CD14-positive monocyte (primary cell): ENCODE data around the gene SCRN1. TPM values are rescaled to one million over a fixed set of nuclear protein-coding genes. Genes with fewer than 3 reads are reported as not detected.

Experiments
- DNase-seq, 3 donors: peaks; one replicate each; pipeline ENCODE4 v3.0.0-alpha.2; 2011 to 2022
- H2AFZ ChIP-seq: 2 replicates; pipeline ENCODE4 v1.6.0; 2012; ENCODE audit warnings: mild to moderate bottlenecking, low read depth, low read length, inconsistent platforms; ENCODE audit not compliant: insufficient read depth, poor library complexity, severe bottlenecking
- H3K27ac ChIP-seq, 2 donors: 1 replicate in 1 of 2; 2 replicates in 1 of 2; pipeline ENCODE4 v1.5.1; 2012 to 2013; ENCODE audit warnings: low read length in 2 of 2, control low read depth in 1 of 2, inconsistent platforms in 1 of 2, low read depth in 1 of 2, mild to moderate bottlenecking in 1 of 2
- H3K27me3 ChIP-seq, 2 donors: one replicate each; pipeline versions ENCODE4 v1.6.0 to v1.6.1; 2011 to 2013; ENCODE audit warnings: low read length in 2 of 2; ENCODE audit not compliant: control insufficient read depth in 2 of 2, insufficient read depth in 2 of 2
- H3K36me3 ChIP-seq, 2 donors: replicated peaks in 1 of 2; 1 replicate in 1 of 2; 2 replicates in 1 of 2; pipeline versions ENCODE4 v1.5.1 to v1.6.1; 2012 to 2013; ENCODE audit warnings: low read length in 2 of 2, control low read depth in 1 of 2, inconsistent platforms in 1 of 2, mild to moderate bottlenecking in 1 of 2; ENCODE audit not compliant: insufficient read depth in 2 of 2, control insufficient read depth in 1 of 2
- H3K4me1 ChIP-seq, 2 donors: 1 replicate in 1 of 2; 2 replicates in 1 of 2; pipeline versions ENCODE4 v1.5.1 to v1.6.1; 2012 to 2013; ENCODE audit warnings: low read length in 2 of 2, control low read depth in 1 of 2, inconsistent platforms in 1 of 2, mild to moderate bottlenecking in 1 of 2, moderate library complexity in 1 of 2; ENCODE audit not compliant: insufficient read depth in 2 of 2, control insufficient read depth in 1 of 2
- H3K4me2 ChIP-seq: replicated peaks from 2 replicates; pipeline ENCODE3; 2012; ENCODE audit warnings: low read length, moderate library complexity, mild to moderate bottlenecking; ENCODE audit not compliant: poor library complexity, severe bottlenecking; ENCODE audit errors: extremely low read depth
- H3K4me3 ChIP-seq, 3 experiments: fragments of 200-600 bp in 1 of 3; sonication (generic) in 1 of 3; replicated peaks in 1 of 3; 1 replicate in 2 of 3; 2 replicates in 1 of 3; pipeline ENCODE4 v1.5.1; 2011 to 2013; ENCODE audit warnings: low read length in 3 of 3, mild to moderate bottlenecking in 3 of 3, control low read depth in 2 of 3, low read depth in 2 of 3, inconsistent platforms in 1 of 3, moderate library complexity in 1 of 3
- H3K79me2 ChIP-seq: 2 replicates; pipeline ENCODE4 v1.6.0; 2012; ENCODE audit warnings: mild to moderate bottlenecking, control low read depth, inconsistent platforms, low read length, moderate library complexity; ENCODE audit not compliant: insufficient read depth
- H3K9ac ChIP-seq: 2 replicates; pipeline ENCODE4 v1.6.0; 2017; ENCODE audit warnings: low read length, mild to moderate bottlenecking; ENCODE audit not compliant: insufficient read depth, poor library complexity, severe bottlenecking
- H3K9me3 ChIP-seq, 2 donors: replicated peaks in 1 of 2; 1 replicate in 1 of 2; 2 replicates in 1 of 2; pipeline versions ENCODE4 v1.5.1 to v1.6.1; 2012 to 2013; ENCODE audit warnings: low read length in 2 of 2, control low read depth in 1 of 2; ENCODE audit not compliant: control insufficient read depth in 1 of 2, insufficient read depth in 1 of 2
- H4K20me1 ChIP-seq: 2 replicates; pipeline ENCODE4 v1.6.0; 2012; ENCODE audit warnings: mild to moderate bottlenecking, low read length, control low read depth, moderate library complexity; ENCODE audit not compliant: insufficient read depth
- H3K27ac Mint-ChIP-seq, 7 donors: one replicate each; pipeline ENCODE4 v1.8.0; 2020; ENCODE audit warnings: mild to moderate bottlenecking in 7 of 7, mixed read lengths in 7 of 7, moderate library complexity in 6 of 7, inconsistent platforms in 2 of 7
- H3K27me3 Mint-ChIP-seq, 3 donors: one replicate each; pipeline ENCODE4 v1.8.0; 2021 to 2022; ENCODE audit warnings: low read depth in 3 of 3, mild to moderate bottlenecking in 3 of 3, mixed read lengths in 3 of 3, moderate library complexity in 3 of 3, inconsistent platforms in 1 of 3
- H3K36me3 Mint-ChIP-seq, 2 donors: one replicate each; pipeline ENCODE4 v1.8.0; 2020; ENCODE audit warnings: mixed read lengths in 2 of 2, inconsistent platforms in 1 of 2, mild to moderate bottlenecking in 1 of 2
- H3K4me1 Mint-ChIP-seq: one replicate; pipeline ENCODE4 v1.8.0; 2020; ENCODE audit warnings: mild to moderate bottlenecking, mixed read lengths
- H3K4me3 Mint-ChIP-seq, 2 donors: one replicate each; pipeline ENCODE4 v1.8.0; 2020; ENCODE audit warnings: mild to moderate bottlenecking in 2 of 2, mixed read lengths in 2 of 2, moderate library complexity in 1 of 2
- H3K9me3 Mint-ChIP-seq, 7 donors: one replicate each; pipeline ENCODE4 v1.8.0; 2020 to 2022; ENCODE audit warnings: mixed read lengths in 7 of 7, mild to moderate bottlenecking in 6 of 7, moderate library complexity in 6 of 7, inconsistent platforms in 2 of 7
- intact Hi-C, 2 donors: fragments of 100-400 bp; cut with micrococcal nuclease; formaldehyde crosslinking; loops; one replicate each; pipeline versions ENCODE4 v1.15.0 to v1.15.1; 2023
- polyA plus RNA-seq, 3 donors: library from polyadenylated mRNA; depleted of rRNA in 1 of 3; unstranded in 2 of 3; stranded (reverse) in 1 of 3; fragments of 300-500 nt in 2 of 3; fragments of >200 nt in 1 of 3; fragmentation: Illumina TruSeq in 2 of 3; gene quantifications; 1 replicate in 2 of 3; 2 replicates in 1 of 3; pipeline ENCODE4 v1.2.3, GENCODE V29; 2012 to 2021
- TF ChIP-seq, protein P1 (sequence below): fragments of 200-600 bp; IDR thresholded peaks from one replicate; pipeline ENCODE4 v1.8.0; 2022; ENCODE audit warnings: antibody characterized with exemption, mild to moderate bottlenecking

SCRN1 gene
- polyA plus RNA-seq, 3 donors, result 8.4 to 12.1 (median 8.6) TPM

DNA sequence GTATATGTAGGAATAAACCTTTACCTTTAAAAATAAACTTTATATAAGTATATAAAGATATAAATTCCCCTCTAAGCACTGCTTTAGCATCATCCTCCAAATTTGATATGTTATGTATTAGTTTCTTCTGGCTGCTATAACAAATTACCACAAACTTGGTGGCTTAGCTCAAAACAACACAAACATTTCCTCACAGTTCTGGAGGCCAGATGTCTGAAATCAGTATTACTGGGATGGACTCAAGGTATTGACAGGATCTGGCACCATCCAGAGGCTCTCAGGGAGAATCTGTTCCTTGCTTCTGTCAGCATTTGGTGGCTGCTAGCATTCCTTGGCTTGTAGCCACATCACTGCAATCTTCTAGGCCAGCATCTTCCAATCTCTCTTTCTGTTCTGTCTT, 6.7 kb upstream of the SCRN1 start:
- no peaks in the 10 kb centered on the region for H3K79me2 ChIP-seq
- no peaks in the 10 kb centered on the region for H3K27me3 ChIP-seq
- H3K27ac ChIP-seq, result no peak overlapping the region
- peaks cover 16% of the 10 kb centered on the region in 2 donors for H3K9me3 ChIP-seq
- no peak overlapping the region for H3K9ac ChIP-seq
- H3K4me1 Mint-ChIP-seq, result peaks cover 5% of the 10 kb centered on the region
- TF ChIP-seq, protein P1, sequence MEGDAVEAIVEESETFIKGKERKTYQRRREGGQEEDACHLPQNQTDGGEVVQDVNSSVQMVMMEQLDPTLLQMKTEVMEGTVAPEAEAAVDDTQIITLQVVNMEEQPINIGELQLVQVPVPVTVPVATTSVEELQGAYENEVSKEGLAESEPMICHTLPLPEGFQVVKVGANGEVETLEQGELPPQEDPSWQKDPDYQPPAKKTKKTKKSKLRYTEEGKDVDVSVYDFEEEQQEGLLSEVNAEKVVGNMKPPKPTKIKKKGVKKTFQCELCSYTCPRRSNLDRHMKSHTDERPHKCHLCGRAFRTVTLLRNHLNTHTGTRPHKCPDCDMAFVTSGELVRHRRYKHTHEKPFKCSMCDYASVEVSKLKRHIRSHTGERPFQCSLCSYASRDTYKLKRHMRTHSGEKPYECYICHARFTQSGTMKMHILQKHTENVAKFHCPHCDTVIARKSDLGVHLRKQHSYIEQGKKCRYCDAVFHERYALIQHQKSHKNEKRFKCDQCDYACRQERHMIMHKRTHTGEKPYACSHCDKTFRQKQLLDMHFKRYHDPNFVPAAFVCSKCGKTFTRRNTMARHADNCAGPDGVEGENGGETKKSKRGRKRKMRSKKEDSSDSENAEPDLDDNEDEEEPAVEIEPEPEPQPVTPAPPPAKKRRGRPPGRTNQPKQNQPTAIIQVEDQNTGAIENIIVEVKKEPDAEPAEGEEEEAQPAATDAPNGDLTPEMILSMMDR, result no peak
- H3K4me3 ChIP-seq, result no peak overlapping the region
- no peak for DNase-seq
- H3K36me3 Mint-ChIP-seq, result peaks cover 0 to 8% of the 10 kb centered on the region in 2 donors
- no peaks in the 10 kb centered on the region for H3K36me3 ChIP-seq
- no peaks in the 10 kb centered on the region for H4K20me1 ChIP-seq
- no peaks in the 10 kb centered on the region for H3K27me3 Mint-ChIP-seq
- no peaks in the 10 kb centered on the region for H3K4me1 ChIP-seq
- H3K9me3 Mint-ChIP-seq, result peaks cover 14 to 32% (median 26%) of the 10 kb centered on the region in 7 donors
- H3K4me3 Mint-ChIP-seq, result no peak overlapping the region
- no peak overlapping the region for H2AFZ ChIP-seq
- intact Hi-C loops, result no loop called here
- H3K4me2 ChIP-seq, result no peak overlapping the region
- H3K27ac Mint-ChIP-seq, result no peak overlapping the region

DNA sequence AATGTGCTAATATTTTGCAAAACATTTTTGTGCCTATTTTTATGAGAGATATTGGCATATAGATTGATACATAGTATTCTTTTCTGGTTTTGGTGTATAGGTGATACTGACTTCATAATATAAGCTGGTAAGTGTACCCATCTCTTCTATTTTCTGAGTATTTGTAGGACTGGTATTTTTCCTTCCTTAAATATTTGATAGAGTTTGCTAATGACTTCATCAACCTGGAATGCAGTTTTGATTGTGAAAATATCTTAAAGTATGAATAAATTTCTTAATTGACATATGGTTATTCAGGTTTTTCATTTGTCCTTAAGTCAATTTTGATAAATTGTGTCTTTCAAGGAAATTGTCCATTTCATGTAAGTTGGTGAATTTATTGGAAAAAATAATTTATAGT, 6.1 kb upstream of the SCRN1 start:
- Histone ChIP-seq H3K4me2 (no peak overlapping the region), H3K36me3 (no peaks in the 10 kb centered on the region), H3K9ac (no peak overlapping the region), H3K27me3 (no peaks in the 10 kb centered on the region), H3K4me1 (no peaks in the 10 kb centered on the region), H3K4me3 (no peak overlapping the region), H3K27ac (no peak overlapping the region), H4K20me1 (no peaks in the 10 kb centered on the region), H3K9me3 (peaks cover 16% of the 10 kb centered on the region in 2 donors), H3K79me2 (peaks cover under 1% of the 10 kb centered on the region), H2AFZ (no peak overlapping the region)
- Mint-ChIP-seq H3K36me3 (peaks cover 0 to 8% of the 10 kb centered on the region in 2 donors), H3K27ac (no peak overlapping the region), H3K27me3 (peaks cover 0 to 3% (median 1%) of the 10 kb centered on the region in 3 donors), H3K4me1 (peaks cover 5% of the 10 kb centered on the region), H3K9me3 (peaks cover 14 to 32% (median 26%) of the 10 kb centered on the region in 7 donors), H3K4me3 (no peak overlapping the region)
- DNase-seq, result no peak
- intact Hi-C loops, result no loop called here
- TF ChIP-seq, protein P1, result no peak
